ENCODE data around the gene DCAF11. TPM values are rescaled to one million over a fixed set of nuclear protein-coding genes. Genes with fewer than 3 reads are reported as not detected.

Gene DCAF11
- total and polyA plus RNA-seq, 2 of the 13 experiments (the other 11 are each of a cell fraction or from before 2014, with no cell fraction given) = 150 to 257 TPM

DNA sequence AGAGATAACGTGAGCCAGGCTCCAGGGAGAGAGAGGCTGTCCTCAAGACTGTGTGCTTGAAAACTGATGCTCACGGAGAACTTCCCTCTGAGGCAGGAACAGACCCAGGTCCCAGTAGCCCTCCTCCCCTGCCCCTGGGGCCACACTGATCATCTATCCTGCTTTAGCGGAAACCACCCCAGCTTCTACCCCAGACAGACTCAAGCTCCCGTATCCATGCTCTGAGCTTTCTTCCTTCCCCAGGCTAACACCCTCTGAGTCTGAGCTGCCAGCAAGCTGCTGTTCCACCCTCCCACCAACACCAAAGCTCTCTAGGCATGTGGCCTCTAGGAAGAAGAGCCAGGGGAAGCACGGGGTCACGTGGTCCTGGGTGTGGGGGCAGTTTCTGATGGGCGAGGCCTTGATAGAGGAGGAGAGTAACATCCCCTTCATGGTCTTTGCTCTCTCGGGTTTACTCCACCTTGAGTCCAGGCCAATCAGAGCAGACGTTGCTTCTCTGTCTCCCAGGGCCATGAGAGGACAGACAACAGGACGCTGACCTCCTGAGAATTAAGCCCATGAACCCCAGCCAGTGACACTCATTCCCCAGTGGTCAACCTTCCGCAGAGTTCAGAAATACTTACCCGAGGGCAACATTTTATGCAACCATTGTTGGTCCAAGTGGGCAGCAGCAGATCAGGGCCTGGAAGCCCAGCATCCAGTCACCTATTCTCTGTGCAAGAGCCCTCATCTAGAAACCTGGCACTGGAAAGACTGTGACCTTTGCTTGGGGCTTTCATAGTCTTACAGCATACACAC lies 19.1 kb upstream of the DCAF11 start:
- peak; percentile 77 for ATAC-seq
- peaks cover 64% of the 10 kb centered on the region for H3K4me1 ChIP-seq (ENCODE audit: insufficient read depth, low read length)
- TF ChIP-seq ZNF749 (CRISPR knock-in tag; IDR thresholded peaks at IDR 0.05; ENCODE audit: borderline replicate concordance) (no peak), NR2F6 (IDR thresholded peaks at IDR 0.05) (peak; percentile 93), NR2F6 (CRISPR knock-in tag; IDR thresholded peaks at IDR 0.05) (peak; percentile 94), NFE2L1 (CRISPR knock-in tag; IDR thresholded peaks at IDR 0.05; ENCODE audit: borderline replicate concordance) (no peak), REL (CRISPR knock-in tag; conservative IDR thresholded peaks at IDR 0.05) (no peak), ATRX (CRISPR knock-in tag; IDR thresholded peaks at IDR 0.05; ENCODE audit: borderline replicate concordance) (no peak), ZNF709 (CRISPR knock-in tag; IDR thresholded peaks at IDR 0.05) (no peak), AHR (CRISPR knock-in tag; IDR thresholded peaks at IDR 0.05) (peak; percentile 99), MEIS2 (CRISPR knock-in tag; IDR thresholded peaks at IDR 0.05) (peak; percentile 82), ZNF367 (CRISPR knock-in tag; IDR thresholded peaks at IDR 0.05; ENCODE audit: borderline replicate concordance) (no peak; the same call in 1 of the 2 replicates), SNAPC5 (CRISPR knock-in tag; IDR thresholded peaks at IDR 0.05; ENCODE audit: borderline replicate concordance) (no peak; the same call in 1 of the 2 replicates), ZSCAN9 (CRISPR knock-in tag; IDR thresholded peaks at IDR 0.05; ENCODE audit: borderline replicate concordance) (peak; percentile 99), ZNF850 (CRISPR knock-in tag; conservative IDR thresholded peaks at IDR 0.05) (no peak)
- TF ChIP-seq, protein P1, sequence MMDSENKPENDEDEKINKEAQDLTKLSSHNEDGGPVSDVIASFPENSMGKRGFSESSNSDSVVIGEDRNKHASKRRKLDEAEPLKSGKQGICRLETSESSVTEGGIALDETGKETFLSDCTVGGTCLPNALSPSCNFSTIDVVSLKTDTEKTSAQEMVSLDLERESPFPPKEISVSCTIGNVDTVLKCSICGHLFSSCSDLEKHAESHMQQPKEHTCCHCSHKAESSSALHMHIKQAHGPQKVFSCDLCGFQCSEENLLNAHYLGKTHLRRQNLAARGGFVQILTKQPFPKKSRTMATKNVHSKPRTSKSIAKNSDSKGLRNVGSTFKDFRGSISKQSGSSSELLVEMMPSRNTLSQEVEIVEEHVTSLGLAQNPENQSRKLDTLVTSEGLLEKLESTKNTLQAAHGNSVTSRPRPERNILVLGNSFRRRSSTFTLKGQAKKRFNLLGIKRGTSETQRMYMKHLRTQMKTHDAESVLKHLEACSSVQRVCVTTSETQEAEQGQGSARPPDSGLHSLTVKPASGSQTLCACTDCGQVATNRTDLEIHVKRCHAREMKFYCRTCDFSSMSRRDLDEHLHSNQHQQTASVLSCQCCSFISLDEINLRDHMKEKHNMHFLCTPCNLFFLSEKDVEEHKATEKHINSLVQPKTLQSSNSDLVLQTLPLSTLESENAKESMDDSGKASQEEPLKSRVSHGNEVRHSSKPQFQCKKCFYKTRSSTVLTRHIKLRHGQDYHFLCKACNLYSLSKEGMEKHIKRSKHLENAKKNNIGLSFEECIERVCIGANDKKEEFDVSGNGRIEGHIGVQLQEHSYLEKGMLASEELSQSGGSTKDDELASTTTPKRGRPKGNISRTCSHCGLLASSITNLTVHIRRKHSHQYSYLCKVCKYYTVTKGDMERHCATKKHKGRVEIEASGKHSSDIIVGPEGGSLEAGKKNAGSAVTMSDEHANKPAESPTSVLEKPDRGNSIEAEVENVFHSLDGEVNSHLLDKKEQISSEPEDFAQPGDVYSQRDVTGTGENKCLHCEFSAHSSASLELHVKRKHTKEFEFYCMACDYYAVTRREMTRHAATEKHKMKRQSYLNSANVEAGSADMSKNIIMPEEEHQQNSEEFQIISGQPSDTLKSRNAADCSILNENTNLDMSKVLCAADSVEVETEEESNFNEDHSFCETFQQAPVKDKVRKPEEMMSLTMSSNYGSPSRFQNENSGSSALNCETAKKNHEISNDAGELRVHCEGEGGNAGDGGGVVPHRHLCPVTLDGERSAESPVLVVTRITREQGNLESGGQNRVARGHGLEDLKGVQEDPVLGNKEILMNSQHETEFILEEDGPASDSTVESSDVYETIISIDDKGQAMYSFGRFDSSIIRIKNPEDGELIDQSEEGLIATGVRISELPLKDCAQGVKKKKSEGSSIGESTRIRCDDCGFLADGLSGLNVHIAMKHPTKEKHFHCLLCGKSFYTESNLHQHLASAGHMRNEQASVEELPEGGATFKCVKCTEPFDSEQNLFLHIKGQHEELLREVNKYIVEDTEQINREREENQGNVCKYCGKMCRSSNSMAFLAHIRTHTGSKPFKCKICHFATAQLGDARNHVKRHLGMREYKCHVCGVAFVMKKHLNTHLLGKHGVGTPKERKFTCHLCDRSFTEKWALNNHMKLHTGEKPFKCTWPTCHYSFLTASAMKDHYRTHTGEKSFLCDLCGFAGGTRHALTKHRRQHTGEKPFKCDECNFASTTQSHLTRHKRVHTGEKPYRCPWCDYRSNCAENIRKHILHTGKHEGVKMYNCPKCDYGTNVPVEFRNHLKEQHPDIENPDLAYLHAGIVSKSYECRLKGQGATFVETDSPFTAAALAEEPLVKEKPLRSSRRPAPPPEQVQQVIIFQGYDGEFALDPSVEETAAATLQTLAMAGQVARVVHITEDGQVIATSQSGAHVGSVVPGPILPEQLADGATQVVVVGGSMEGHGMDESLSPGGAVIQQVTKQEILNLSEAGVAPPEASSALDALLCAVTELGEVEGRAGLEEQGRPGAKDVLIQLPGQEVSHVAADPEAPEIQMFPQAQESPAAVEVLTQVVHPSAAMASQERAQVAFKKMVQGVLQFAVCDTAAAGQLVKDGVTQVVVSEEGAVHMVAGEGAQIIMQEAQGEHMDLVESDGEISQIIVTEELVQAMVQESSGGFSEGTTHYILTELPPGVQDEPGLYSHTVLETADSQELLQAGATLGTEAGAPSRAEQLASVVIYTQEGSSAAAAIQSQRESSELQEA (CRISPR knock-in tag; IDR thresholded peaks at IDR 0.05; ENCODE audit: not compliant biosample characterization) = peak; percentile 76
- TF ChIP-seq, protein P2, sequence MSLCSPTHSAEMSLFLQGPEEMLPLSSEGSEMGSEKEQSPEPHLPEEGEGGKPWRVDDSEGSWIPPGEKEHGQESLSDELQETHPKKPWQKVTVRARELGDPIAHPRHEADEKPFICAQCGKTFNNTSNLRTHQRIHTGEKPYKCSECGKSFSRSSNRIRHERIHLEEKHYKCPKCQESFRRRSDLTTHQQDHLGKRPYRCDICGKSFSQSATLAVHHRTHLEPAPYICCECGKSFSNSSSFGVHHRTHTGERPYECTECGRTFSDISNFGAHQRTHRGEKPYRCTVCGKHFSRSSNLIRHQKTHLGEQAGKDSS (CRISPR knock-in tag; IDR thresholded peaks at IDR 0.05; ENCODE audit: borderline replicate concordance, low read depth) = peak; percentile 99

More for the DNA sequence above, 19.1 kb upstream of the DCAF11 start:
- ChIA-PET CTCF (ENCODE audit: low intra/inter-chr PET ratio, low total read pairs) (interaction anchor here (3.3 kb wide), 1 partner anchor 13 kb away, joined by 10 read pairs; no protein-coding TSS in a partner anchor), POLR2A (interaction anchor here (0.5 to 14.4 kb wide), 51 partner anchors 9 to 1113 kb away, joined by 3 to 627 read pairs (median 8); partner anchors contain the start of genes ACIN1, AJUBA, C14orf119 and CARMIL3)
- BruUV-seq (replicated peaks) = no TSS peak
- peak overlapping the region; percentile 99 for H3K9ac ChIP-seq (ENCODE audit: insufficient read depth, low read depth, low read length)
- intact Hi-C loops (cut with micrococcal nuclease; ENCODE audit: unreplicated experiment) = loop anchor here (1.0 kb wide), 3 partner anchors 13 to 46 kb away; partner anchors contain the start of genes DCAF11, EMC9 and NRL
- WGBS (ENCODE audit: low lambda C conversion rate) = 0% methylated on average over 12 of the region's 12 CpGs
- no peaks in the 10 kb centered on the region for H3K9me3 ChIP-seq (ENCODE audit: low read length)
- DNase-seq (ENCODE audit: low spot score) (peak; percentile 100), FAIRE-seq (peak; percentile 100)
- H3K36me3 ChIP-seq (replicated peaks in 1 of 2; ENCODE audit: control insufficient read depth in 1 of 2, insufficient read depth in 2 of 2, low read length in 2 of 2) = peaks cover 30 to 35% of the 10 kb centered on the region in 2 experiments
- no peak overlapping the region for H2AFZ ChIP-seq (ENCODE audit: low read length)
- peak overlapping the region; percentile 87 for H3K27ac ChIP-seq (ENCODE audit: extremely low read length, insufficient read depth, low read length)
- H3K4me3 ChIP-seq (replicated peaks in 1 of 3; ENCODE audit: insufficient read depth in 1 of 3, low read depth in 2 of 3, low read length in 3 of 3) = peak overlapping the region; percentile 86 to 98 (median 97)
- H3K27me3 ChIP-seq (ENCODE audit: control insufficient read depth in 1 of 2, insufficient read depth in 2 of 2, low read length in 2 of 2) = peaks cover 0 to 6% of the 10 kb centered on the region in 2 experiments; a peak in 1 of 5 replicates
- 0 out of 2 replicates have a peak, but pooled peaks cover 4% of the 10 kb centered on the region for H4K20me1 ChIP-seq (ENCODE audit: insufficient read depth, low read length)
- peaks cover 28% of the 10 kb centered on the region for H3K79me2 ChIP-seq (ENCODE audit: insufficient read depth, low read length)
- peak overlapping the region; percentile 99 for H3K4me2 ChIP-seq (ENCODE audit: low read depth, low read length)
- in situ Hi-C loops (cut with HindIII; ENCODE audit: extremely low pct_ligation_motif_present, low pct_unique_long_range_greater_than_20kb) = no loop called here
